Measurements from ENCODE around the gene PPA1.

The PPA1 gene

DNA sequence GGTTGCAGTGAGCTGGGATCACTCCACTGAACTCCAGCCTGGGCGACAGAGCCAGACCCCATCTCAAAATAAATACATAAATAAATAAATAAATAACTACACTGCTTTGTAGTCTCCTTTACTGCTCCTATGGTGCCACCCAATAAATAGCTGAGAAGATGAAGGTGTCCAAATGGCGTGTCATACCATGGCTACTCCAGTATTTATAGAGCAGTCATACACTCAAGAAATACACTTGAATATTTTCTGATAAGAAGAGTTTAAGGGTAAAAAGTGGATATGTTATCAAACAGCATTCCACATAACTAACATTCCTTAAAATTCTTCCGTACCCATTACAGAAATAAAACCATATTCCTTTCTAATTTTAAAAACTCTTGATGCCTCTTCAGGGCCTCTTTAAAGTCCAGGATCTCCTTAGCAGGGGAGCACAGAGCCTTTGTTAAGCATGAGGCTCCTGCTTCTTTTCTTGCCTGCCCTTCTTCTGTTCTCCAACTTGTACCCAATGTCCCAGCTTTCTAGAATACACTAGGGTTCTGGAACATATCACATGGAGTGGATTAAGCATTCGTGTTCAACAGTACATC, 55.0 kb downstream of the PPA1 start:
- no peaks in the 10 kb centered on the region for H3K9me2 ChIP-seq (replicated peaks; ENCODE audit: insufficient read depth, low read length)
- H4K20me1 ChIP-seq (ENCODE audit: low read depth, low read length), result no peaks in the 10 kb centered on the region
- H3K9me3 ChIP-seq (ENCODE audit: insufficient read depth, low read length), result no peaks in the 10 kb centered on the region
- H3K27ac ChIP-seq (ENCODE audit: low read depth, low read length), result no peak overlapping the region
- no peak overlapping the region for H3K4me3 ChIP-seq (ENCODE audit: insufficient read depth, low read length, poor library complexity, severe bottlenecking)
- TF ChIP-seq, protein P1, sequence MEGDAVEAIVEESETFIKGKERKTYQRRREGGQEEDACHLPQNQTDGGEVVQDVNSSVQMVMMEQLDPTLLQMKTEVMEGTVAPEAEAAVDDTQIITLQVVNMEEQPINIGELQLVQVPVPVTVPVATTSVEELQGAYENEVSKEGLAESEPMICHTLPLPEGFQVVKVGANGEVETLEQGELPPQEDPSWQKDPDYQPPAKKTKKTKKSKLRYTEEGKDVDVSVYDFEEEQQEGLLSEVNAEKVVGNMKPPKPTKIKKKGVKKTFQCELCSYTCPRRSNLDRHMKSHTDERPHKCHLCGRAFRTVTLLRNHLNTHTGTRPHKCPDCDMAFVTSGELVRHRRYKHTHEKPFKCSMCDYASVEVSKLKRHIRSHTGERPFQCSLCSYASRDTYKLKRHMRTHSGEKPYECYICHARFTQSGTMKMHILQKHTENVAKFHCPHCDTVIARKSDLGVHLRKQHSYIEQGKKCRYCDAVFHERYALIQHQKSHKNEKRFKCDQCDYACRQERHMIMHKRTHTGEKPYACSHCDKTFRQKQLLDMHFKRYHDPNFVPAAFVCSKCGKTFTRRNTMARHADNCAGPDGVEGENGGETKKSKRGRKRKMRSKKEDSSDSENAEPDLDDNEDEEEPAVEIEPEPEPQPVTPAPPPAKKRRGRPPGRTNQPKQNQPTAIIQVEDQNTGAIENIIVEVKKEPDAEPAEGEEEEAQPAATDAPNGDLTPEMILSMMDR (IDR thresholded peaks at IDR 0.05; ENCODE audit: insufficient read depth, low read length, poor library complexity, severe bottlenecking), result no peak
- no peak for TF ChIP-seq EZH2phosphoT487 (conservative IDR thresholded peaks at IDR 0.05; ENCODE audit: low read length)
- H3K36me3 ChIP-seq (ENCODE audit: low read length), result no peaks in the 10 kb centered on the region
- no peak overlapping the region for H3K4me2 ChIP-seq (ENCODE audit: low read depth, low read length, poor library complexity, severe bottlenecking)
- no peaks in the 10 kb centered on the region for H3K27me3 ChIP-seq (ENCODE audit: low read length)
- no peak overlapping the region for H2AFZ ChIP-seq (ENCODE audit: low read depth, low read length, severe bottlenecking)
- H3K9ac ChIP-seq (ENCODE audit: low read length), result no peak overlapping the region
- no peaks in the 10 kb centered on the region for H3F3A ChIP-seq (ENCODE audit: insufficient read depth)
- no peaks in the 10 kb centered on the region for H3K79me2 ChIP-seq (ENCODE audit: insufficient read depth, low read length)

DNA sequence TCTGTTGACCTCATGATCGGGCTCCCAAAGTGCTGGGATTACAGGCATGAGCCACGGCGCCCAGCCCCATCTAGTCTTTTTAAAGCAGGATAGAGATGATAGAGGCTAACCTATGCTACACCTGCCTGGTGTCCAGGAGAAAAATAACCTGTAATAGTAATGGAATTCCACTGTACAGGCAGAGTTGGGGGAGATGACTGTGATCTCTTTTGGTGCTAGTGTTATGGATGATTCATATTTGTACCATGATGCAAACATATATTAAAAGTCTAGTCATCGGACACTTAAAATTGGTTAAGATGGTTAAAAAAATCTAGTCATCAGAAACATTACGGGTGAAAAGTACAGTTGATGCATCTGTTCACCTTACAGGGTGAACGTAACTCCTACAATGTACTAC, 56.8 kb downstream of the PPA1 start:
- H2AFZ ChIP-seq (ENCODE audit: low read depth, low read length, severe bottlenecking), result no peak overlapping the region
- no peaks in the 10 kb centered on the region for H3K9me3 ChIP-seq (ENCODE audit: insufficient read depth, low read length)
- H3K9ac ChIP-seq (ENCODE audit: low read length), result no peak overlapping the region
- H3K9me2 ChIP-seq (replicated peaks; ENCODE audit: insufficient read depth, low read length), result no peaks in the 10 kb centered on the region
- no peaks in the 10 kb centered on the region for H3K36me3 ChIP-seq (ENCODE audit: low read length)
- H3K27me3 ChIP-seq (ENCODE audit: low read length), result no peaks in the 10 kb centered on the region
- no peak overlapping the region for H3K4me2 ChIP-seq (ENCODE audit: low read depth, low read length, poor library complexity, severe bottlenecking)
- H3K79me2 ChIP-seq (ENCODE audit: insufficient read depth, low read length), result no peaks in the 10 kb centered on the region
- no peaks in the 10 kb centered on the region for H4K20me1 ChIP-seq (ENCODE audit: low read depth, low read length)
- peaks cover 4% of the 10 kb centered on the region; the same call in 1 of the 2 replicates for H3F3A ChIP-seq (ENCODE audit: insufficient read depth)
- no peak overlapping the region for H3K27ac ChIP-seq (ENCODE audit: low read depth, low read length)
- H3K4me3 ChIP-seq (ENCODE audit: insufficient read depth, low read length, poor library complexity, severe bottlenecking), result no peak overlapping the region
- no peak for TF ChIP-seq EZH2phosphoT487 (conservative IDR thresholded peaks at IDR 0.05; ENCODE audit: low read length)
- TF ChIP-seq, protein P1 (IDR thresholded peaks at IDR 0.05; ENCODE audit: insufficient read depth, low read length, poor library complexity, severe bottlenecking), result no peak

DNA sequence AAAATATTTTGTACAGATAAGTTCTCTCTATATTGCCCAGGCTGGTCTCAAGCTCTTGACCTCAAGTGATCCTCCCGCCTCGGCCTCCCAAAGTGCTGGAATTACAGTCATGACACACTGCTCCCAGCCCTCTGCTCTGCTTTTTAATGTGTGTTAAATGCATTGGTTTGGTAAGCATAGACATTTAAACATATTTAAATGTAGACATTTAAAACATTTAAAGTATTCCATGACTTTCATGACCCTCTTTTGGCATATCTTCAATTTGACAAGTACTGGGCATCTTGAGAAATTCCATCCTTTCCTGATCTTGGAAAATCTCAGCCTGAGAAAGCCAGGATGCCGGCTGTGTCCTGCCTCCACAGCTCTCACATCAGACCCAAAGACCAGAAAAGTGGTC, 57.7 kb downstream of the PPA1 start:
- Histone ChIP-seq H3K9me2 (replicated peaks; ENCODE audit: insufficient read depth, low read length) (no peaks in the 10 kb centered on the region), H4K20me1 (ENCODE audit: low read depth, low read length) (no peaks in the 10 kb centered on the region), H3K27ac (ENCODE audit: low read depth, low read length) (no peak overlapping the region), H3K9ac (ENCODE audit: low read length) (no peak overlapping the region), H3K79me2 (ENCODE audit: insufficient read depth, low read length) (no peaks in the 10 kb centered on the region), H3K4me2 (ENCODE audit: low read depth, low read length, poor library complexity, severe bottlenecking) (no peak overlapping the region), H3K9me3 (ENCODE audit: insufficient read depth, low read length) (no peaks in the 10 kb centered on the region), H3K27me3 (ENCODE audit: low read length) (no peaks in the 10 kb centered on the region), H3F3A (ENCODE audit: insufficient read depth) (peaks cover 9% of the 10 kb centered on the region; the same call in 1 of the 2 replicates), H2AFZ (ENCODE audit: low read depth, low read length, severe bottlenecking) (no peak overlapping the region), H3K36me3 (ENCODE audit: low read length) (no peaks in the 10 kb centered on the region), H3K4me3 (ENCODE audit: insufficient read depth, low read length, poor library complexity, severe bottlenecking) (no peak overlapping the region)
- TF ChIP-seq, protein P1 (IDR thresholded peaks at IDR 0.05; ENCODE audit: insufficient read depth, low read length, poor library complexity, severe bottlenecking), result no peak
- TF ChIP-seq EZH2phosphoT487 (conservative IDR thresholded peaks at IDR 0.05; ENCODE audit: low read length), result no peak
